ENCODE data around the gene S1PR5. TPM values are rescaled to one million over a fixed set of nuclear protein-coding genes. Genes with fewer than 3 reads are reported as not detected.

Gene S1PR5
- total and polyA plus RNA-seq, 2 of the 8 experiments (the other 6 are each of a cell fraction or from before 2014, with no cell fraction given) = 2.4 to 8.6 TPM

DNA sequence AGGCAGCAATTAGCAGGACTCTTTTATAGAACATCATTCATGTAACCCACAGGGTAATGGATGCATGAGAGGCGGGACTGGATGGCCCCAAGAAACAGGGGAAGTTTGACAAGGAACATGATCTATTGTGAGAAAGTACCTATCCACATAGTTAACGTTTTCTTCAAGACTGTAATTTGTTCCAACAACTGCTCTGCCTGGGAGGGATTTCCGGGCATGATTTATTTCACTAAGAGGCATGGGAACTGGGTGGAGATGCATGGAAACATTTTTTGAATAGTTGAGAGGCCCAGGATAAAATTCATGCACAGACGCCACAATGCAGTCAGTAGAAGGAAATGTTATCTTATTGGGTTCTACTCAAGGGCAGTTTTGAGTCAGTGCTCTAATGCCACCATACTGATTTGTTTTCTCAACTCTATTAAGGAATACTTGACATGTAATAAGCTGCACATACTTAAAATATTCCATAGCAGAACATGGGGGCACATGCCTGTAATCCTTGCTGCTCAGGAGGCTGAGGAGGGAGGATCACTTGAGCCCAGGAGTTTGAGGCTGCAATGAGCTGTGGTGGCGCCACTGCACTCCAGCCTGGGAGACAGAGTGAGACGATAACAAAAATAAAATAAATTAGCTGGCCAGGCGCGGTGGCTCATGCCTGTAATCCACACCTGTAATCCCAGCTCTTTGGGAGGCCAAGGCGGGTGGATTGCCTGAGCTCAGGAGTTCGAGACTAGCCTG, 16.6 kb upstream of the S1PR5 start:
- ChIA-PET POLR2A (ENCODE audit: partially characterized antibody) (interaction anchor here (1.5 to 1.7 kb wide), 2 partner anchors 10 to 22 kb away, joined by 3 to 4 read pairs; no protein-coding TSS in a partner anchor), CTCF (ENCODE audit: partially characterized antibody) (interaction anchor here (0.7 to 8.3 kb wide), 7 partner anchors 8 to 128 kb away, joined by 3 to 55 read pairs (median 9); partner anchors contain the start of gene S1PR5)
- Histone ChIP-seq H3K4me1 (replicated peaks in 1 of 4; ENCODE audit: control insufficient read depth in 3 of 4, insufficient read depth in 4 of 4, low read length in 3 of 4) (no peaks in the 10 kb centered on the region), H2BK15ac (ENCODE audit: low read length) (no peak overlapping the region), H2AFZ (ENCODE audit: low read length) (no peak overlapping the region), H3K9me3 (ENCODE audit: insufficient read depth in 2 of 2, low read depth in 1 of 2, low read length in 1 of 2) (no peaks in the 10 kb centered on the region), H3K79me2 (ENCODE audit: control insufficient read depth in 1 of 2, insufficient read depth in 2 of 2, low read length in 2 of 2) (no peaks in the 10 kb centered on the region), H3K18ac (ENCODE audit: extremely low read depth, low read length) (no peak overlapping the region), H2BK5ac (ENCODE audit: low read depth, low read length) (no peak overlapping the region), H3K9ac (replicated peaks in 1 of 4; ENCODE audit: extremely low read depth in 1 of 4, low read depth in 3 of 4, low read length in 3 of 4) (no peak overlapping the region), H3K23ac (ENCODE audit: insufficient read length) (no peak overlapping the region), H2BK12ac (ENCODE audit: low read depth, low read length) (no peak overlapping the region), H3K27me3 (replicated peaks in 1 of 4; ENCODE audit: control insufficient read depth in 3 of 4, extremely low read depth in 1 of 4, insufficient read depth in 3 of 4, low read length in 3 of 4) (no peaks in the 10 kb centered on the region), H3K27ac (ENCODE audit: low read depth, low read length) (no peak overlapping the region), H3K4me2 (ENCODE audit: insufficient read depth in 1 of 2, low read depth in 2 of 2, low read length in 2 of 2) (no peak overlapping the region), H3K4ac (replicated peaks; ENCODE audit: insufficient read length, low read depth, low read length) (no peak overlapping the region), H4K8ac (ENCODE audit: extremely low read depth, insufficient read depth, low read length) (no peak overlapping the region), H2AK5ac (ENCODE audit: low read depth, low read length) (no peak overlapping the region), H2BK120ac (replicated peaks; ENCODE audit: low read depth, low read length) (no peak overlapping the region), H2BK20ac (ENCODE audit: low read length) (no peak overlapping the region), H3K56ac (replicated peaks; ENCODE audit: insufficient read length, low read depth, low read length) (no peak overlapping the region), H4K20me1 (replicated peaks in 1 of 2; ENCODE audit: control insufficient read depth in 1 of 2, insufficient read depth in 2 of 2, low read length in 2 of 2) (no peaks in the 10 kb centered on the region), H3K14ac (ENCODE audit: insufficient read length) (no peak overlapping the region), H4K5ac (ENCODE audit: insufficient read length, low read depth, low read length) (no peak overlapping the region), H3K36me3 (ENCODE audit: control insufficient read depth in 2 of 4, insufficient read depth in 4 of 4, low read length in 3 of 4) (no peaks in the 10 kb centered on the region), H3K4me3 (ENCODE audit: extremely low read depth in 1 of 4, insufficient read depth in 2 of 4, low read depth in 3 of 4, low read length in 4 of 4) (no peak overlapping the region), H4K91ac (replicated peaks; ENCODE audit: insufficient read length, low read length) (no peak overlapping the region), H3K23me2 (ENCODE audit: low read depth, low read length) (no peaks in the 10 kb centered on the region), H3K79me1 (ENCODE audit: low read depth, low read length) (no peaks in the 10 kb centered on the region)
- FAIRE-seq = no peak
- WGBS, 2 experiments (ENCODE audit: extremely low coverage in 1 of 2, insufficient coverage in 1 of 2, insufficient read length in 1 of 2, insufficient replicate concordance in 2 of 2, low coverage in 1 of 2, low lambda C conversion rate in 2 of 2, missing lambda C conversion rate in 1 of 2) = 84% methylated on average over 10 of the region's 10 CpGs; no CpG with 5 or more reads in 1 of the 2 experiments
- DNase-seq (ENCODE audit: low read depth in 1 of 2, low spot score in 2 of 2) = no peak
- TF ChIP-seq BCL11A (IDR thresholded peaks at IDR 0.05; ENCODE audit: low read depth in 2 of 2, low read length in 2 of 2) (no peak), EP300 (IDR thresholded peaks at IDR 0.05; ENCODE audit: borderline replicate concordance in 1 of 2, low read depth in 2 of 2, low read length in 2 of 2) (no peak), TAF1 (IDR thresholded peaks at IDR 0.05; ENCODE audit: low read depth, low read length) (no peak), KDM1A (IDR thresholded peaks at IDR 0.05; ENCODE audit: borderline replicate concordance, low read length) (no peak), KDM4A (IDR thresholded peaks at IDR 0.05; ENCODE audit: low read depth, low read length, severe bottlenecking) (no peak), CBX5 (IDR thresholded peaks at IDR 0.05; ENCODE audit: low read depth, low read length) (no peak), EGR1 (IDR thresholded peaks at IDR 0.05; ENCODE audit: borderline replicate concordance, low read depth, low read length) (no peak), CBX8 (IDR thresholded peaks at IDR 0.05; ENCODE audit: borderline replicate concordance, low read depth, low read length) (no peak), CEBPB (IDR thresholded peaks at IDR 0.05; ENCODE audit: low read depth, low read length) (no peak), NANOG (IDR thresholded peaks at IDR 0.05; ENCODE audit: insufficient read depth, low read depth, low read length, poor library complexity, severe bottlenecking) (no peak), HDAC2 (IDR thresholded peaks at IDR 0.05; ENCODE audit: borderline replicate concordance in 1 of 2, low read depth in 2 of 2, low read length in 2 of 2) (no peak), GABPA (IDR thresholded peaks at IDR 0.05; ENCODE audit: borderline replicate concordance, insufficient read depth, low read length) (no peak)

All from H1 (cell line).